Measurements from ENCODE around the gene CACNG5.

DNA sequence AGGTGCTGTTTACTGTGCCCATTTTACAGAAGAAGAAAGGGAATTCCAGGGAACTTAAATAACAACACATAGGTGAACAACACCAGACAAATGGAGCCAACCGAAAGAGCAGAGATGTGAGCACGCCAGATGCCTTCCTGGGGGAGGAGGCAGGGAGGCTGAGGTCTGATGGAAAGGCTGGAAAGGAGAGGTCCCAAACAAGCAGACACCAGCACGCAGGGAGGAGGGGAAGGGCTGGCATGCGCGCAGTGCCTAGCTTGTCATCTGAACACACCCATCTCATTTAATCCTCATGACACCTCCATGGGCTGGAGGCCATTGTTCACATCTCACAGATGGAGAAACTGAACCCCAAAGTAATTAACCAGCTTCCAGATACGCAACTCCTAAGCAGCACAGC lies 20.9 kb upstream of the CACNG5 start:
- TF ChIP-seq CTCF (IDR thresholded peaks at IDR 0.05; ENCODE audit: low read depth, low read length) (no peak), EZH2phosphoT487 (IDR thresholded peaks at IDR 0.05; ENCODE audit: low read depth) (no peak)

Data from OCI-LY3 (cell line).